Activated CD8-positive, alpha-beta memory T cell treated with anti-CD3 and anti-CD28 coated beads for 24 hours (primary cell): Measurements from ENCODE around the gene S100A9.
A peak's percentile ranks its signal among the peaks of the same experiment; 100 is the strongest.
"Not testable (repeated sequence)": the region's sequence is repeated elsewhere in the genome, so short reads cannot be mapped to it uniquely, and the experiment has no call there.

Experiments used
- DNase-seq: peaks from one replicate; pipeline ENCODE4 v3.0.0-alpha.2; 2020

S100A9 gene

DNA sequence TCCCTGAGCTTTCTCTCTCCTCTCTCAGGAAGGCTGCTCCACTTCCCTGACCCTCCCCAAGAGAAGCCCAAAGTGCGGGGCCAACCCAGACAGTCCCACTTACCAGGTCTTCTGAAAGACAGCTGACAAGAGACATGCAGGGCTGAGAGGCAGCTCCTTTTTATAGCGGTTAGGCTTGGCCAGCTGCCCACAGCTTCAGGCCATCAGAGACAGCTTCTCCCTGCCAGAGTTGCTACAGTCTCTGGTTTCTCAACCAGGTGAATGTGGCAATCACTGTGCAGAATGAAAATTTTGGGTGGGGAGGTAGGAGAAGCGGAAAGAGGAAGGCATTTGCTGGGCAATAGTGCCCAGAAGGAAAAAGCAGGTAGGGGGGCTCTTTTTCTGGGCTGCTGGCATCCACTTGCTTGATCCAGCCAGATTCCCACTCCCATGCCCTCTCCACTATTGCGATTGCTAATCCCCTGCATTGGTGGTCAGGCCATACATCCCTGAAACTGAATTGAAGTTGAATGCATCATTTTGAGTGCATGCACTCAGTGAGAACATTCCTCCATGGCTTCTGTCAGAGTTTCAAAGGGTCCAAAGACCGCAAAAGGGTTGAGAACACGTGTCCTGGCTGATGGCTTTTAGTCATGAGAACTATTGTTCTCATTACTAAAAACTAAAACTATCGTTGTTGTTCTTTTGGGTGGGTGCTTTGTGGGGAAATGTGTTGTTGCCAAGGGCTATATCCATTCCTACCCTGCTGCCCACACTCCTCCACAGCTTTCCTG is 33.5 kb downstream of the S100A9 start, which contains the start of gene S100A8:
TSS of gene S100A8 (minus strand) at position 136 of the 773 bp plus-strand sequence. CDS start 538 bp downstream, outside the sequence.
- DNase-seq = no peak

DNA sequence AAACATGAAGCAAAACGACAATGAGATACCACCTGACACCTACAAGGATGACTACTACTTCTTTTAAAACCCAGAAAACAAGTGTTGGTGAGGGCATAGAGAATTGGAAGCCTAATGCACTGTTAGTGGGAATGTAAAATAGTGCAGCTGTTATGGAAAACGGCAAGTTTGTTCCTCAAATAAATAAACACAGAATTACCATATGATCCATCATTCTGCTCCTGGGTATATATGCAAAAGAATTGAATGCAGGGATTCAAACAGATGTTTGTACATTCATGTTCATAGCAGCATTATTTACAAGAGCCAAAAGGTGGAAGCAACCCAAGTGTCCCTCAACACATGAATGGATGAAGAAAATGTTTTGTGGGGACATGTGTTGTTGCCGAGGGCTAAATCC is 34.6 kb downstream of the S100A9 start:
- DNase-seq = no peak

GRCh38 chr1:153392822-153393221 is 35.2 kb downstream of the S100A9 start:
- no peak for DNase-seq

GRCh38 chr1:153393926-153394325 is 36.3 kb downstream of the S100A9 start:
- no peak for DNase-seq

GRCh38 chr1:153394391-153394790 is 36.7 kb downstream of the S100A9 start:
- DNase-seq = no peak

GRCh38 chr1:153395136-153395685 is 37.6 kb downstream of the S100A9 start:
- DNase-seq = no peak

GRCh38 chr1:153395776-153396175 is 38.1 kb downstream of the S100A9 start:
- DNase-seq = no peak

DNA sequence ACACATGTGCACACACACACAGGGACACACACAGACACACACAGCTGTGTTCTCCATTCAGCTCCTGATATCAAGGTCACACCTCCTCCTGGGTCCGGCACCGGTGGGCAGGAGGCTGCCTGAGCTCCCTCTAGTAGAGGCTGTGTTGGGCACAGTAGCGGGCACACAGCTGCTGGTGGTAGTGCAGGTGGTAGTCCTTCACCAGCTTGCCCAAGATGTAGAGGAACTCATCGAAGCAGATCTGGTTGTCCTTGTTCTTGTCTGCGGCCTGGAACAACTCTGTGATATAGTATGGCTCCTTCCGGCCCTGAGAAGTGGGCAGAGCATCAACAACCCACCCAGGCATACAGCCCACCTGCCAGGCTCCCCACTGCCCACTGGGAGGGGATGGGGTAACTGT is 38.8 kb downstream of the S100A9 start:
- no peak for DNase-seq

- DNase-seq = no peak
Observed at GRCh38 chr1:153397051-153397923, 39.6 kb downstream of the S100A9 start.

GRCh38 chr1:153397924-153398651 is 40.4 kb downstream of the S100A9 start:
- no peak for DNase-seq

GRCh38 chr1:153399401-153400055 is 41.9 kb downstream of the S100A9 start:
- no peak for DNase-seq

DNA sequence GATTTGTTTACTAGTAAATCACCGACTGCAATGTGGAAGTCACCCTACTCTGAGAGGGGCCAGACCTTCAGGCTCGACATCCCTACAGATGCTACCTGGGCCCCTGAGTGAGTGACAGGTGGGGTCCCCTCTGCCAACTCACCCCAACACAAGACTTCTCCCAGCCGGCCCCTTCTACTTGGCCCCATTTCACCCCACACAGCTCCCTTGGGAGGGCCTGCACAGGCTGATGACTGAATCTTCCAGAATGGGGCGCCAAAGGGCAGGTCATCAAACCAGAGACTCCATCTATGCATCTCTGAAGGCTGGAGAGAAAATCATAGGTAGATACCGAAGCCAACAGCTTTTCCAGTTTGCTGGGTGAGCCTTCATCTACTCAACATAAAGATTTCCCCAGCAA is 42.6 kb downstream of the S100A9 start:
- no peak for DNase-seq

DNA sequence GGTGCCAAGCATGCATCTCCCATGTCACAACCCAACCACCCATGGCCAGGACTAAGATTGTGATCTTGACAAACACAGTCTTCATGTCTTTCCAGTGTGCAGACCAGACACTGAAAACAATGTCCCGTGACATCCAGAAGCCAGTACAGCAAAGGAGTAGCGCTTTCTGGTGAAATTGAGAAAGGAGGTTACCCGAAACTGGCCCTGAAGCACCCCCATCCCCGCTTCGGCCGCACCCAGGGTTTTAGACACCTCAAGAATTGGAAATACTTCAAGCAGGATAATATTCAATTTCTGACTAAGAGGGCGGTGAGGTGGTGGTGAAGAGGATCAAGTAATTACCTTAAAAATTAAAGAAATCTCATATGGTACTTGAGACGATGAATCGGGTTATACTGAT is 43.8 kb downstream of the S100A9 start:
- no peak for DNase-seq

DNA sequence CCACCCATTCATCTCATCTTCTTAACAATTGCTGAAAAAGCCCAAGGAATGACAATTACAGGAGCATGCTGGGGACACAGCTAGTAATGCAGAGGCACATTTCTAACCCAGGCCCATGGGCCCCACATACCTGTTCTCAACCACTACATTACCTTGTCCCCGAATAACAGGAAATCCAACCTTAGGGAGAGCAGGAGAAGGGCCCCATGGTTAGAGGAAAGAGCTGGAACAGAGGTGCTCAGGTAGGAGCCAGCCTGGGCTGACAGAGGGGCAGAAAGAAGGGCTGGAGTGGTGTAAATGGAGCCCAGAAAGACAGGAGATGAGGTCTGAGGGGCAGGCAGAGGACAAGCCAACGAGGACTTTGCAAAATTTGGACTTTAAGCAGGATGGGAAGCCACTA is 44.6 kb downstream of the S100A9 start:
- DNase-seq = no peak

DNA sequence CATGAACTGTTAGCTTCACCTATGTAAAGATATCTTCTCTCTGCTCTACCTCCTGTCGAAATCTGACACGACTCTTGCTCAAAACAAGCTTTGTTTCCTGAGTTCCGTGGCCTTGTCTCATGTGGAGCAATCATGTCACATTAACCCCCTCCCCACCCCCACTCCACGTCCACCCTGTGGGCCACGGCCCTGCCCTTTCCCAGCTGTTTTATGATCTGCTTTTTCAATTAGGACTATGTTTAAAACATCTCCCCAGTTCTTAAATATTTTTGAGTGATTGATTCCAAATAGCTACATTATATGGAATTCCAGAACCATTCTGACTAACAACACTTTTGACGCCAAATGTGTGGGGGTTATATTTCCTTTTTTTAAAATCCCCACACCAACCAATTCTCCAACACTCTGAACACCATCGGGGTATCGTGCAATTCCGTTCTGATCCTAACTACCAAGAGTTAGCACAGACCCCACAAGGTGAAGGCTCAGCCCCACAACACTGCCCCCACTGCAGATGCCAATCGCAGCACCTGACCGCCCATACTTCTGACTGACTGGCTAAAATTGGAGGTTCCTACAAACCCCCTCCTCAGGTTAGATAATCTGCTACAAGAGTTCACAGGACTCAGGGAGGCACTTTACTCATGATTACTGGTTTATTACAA is 45.9 kb downstream of the S100A9 start:
- no peak for DNase-seq

- DNase-seq = no peak
Observed at GRCh38 chr1:153404086-153404635, 46.5 kb downstream of the S100A9 start.

DNA sequence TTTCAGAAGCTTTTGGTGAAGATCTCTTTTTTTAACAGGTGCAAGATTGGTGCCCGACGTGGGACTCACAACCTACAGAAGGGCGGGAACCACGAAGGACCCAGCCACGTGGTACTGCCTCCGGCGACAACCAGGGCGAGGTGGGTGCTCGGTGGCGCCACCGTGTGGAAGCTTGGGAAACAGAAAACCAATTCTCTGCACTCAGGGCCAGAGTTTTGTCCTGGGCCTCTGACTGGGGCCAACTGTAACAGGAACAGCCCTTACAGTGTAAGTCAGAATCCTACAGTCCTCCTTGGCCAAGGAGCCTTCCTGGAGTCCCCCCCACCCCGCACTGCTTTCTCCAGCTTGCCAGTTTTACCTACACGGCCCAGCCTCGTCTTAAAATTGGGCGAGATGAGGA is 47.1 kb downstream of the S100A9 start:
- peak; percentile 77 for DNase-seq

DNA sequence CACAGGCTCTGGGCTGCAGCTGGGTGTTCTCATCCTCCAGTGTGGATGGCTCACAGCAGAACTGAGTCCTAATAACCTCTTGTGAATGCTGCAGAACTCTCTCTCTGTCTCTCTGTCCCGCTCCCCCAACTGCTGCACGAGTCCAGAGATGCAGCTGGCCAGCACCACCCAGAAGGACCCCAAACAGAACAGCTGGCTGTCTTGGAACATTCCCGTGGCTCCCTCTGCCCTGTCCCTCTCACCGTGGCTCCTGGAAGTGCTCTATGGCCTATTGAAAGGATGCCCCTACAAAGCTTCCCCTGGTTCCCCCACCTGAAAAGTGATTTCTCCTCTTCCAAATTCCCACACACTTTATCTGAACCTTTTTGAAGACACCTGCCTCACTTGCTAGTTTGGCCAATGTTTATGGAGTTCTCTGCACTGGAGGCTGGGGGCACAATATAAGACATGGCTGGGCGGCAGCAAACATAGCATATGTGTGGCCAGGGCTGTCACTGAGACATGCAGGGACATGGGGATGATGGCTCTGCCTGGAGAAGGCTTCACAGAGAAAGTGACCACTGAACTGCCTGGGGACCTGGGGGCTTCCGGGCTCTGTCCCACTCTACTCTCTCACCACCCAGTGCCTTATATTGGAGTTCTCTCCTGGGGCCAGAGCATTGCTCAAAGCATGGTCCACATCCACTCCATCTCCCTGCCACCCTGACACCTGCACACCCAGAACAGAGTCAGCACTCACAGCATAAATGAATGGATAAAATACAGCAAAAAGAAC is 48.4 kb downstream of the S100A9 start:
- peak; percentile 40 for DNase-seq

DNA sequence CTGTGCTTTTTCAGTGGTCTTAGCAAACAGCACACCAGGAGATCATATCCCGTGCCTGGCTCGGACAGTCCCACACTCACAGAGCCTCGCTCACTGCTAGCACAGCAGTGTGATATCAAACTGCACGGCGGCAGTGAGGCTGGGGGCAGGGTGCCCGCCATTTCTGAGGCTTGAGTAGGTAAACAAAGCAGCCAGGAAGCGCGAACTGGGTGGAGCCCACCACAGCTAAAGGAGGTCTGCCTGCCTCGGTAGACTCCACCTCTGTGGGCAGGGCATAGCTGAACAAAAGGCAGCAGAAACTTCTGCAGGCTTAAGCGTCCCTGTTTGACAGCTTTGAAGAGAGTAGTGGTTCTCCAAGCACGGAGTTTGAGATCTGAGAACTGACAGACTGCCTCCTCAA is 49.6 kb downstream of the S100A9 start:
- DNase-seq = not testable (repeated sequence)
